Stimulated activated CD4-positive, alpha-beta T cell treated with anti-CD3 and anti-CD28 coated beads, TNF-alpha, amount 100 ng/mL, for 1 hour (primary cell): Measurements from ENCODE around the gene FOXN1.
A peak's percentile ranks its signal among the peaks of the same experiment; 100 is the strongest.
"Not testable (repeated sequence)": the region's sequence is repeated elsewhere in the genome, so short reads cannot be mapped to it uniquely, and the experiment has no call there.

ENCODE experiments used
- DNase-seq, 3 donors: peaks; one replicate each; pipeline ENCODE4 v3.0.0-alpha.2; 2020; ENCODE audit warnings: low read depth in 3 of 3, low spot score in 1 of 3

The FOXN1 gene

GRCh38 chr17:28573040-28573380, 66.9 kb downstream of the FOXN1 start:
- no peak for DNase-seq

DNA sequence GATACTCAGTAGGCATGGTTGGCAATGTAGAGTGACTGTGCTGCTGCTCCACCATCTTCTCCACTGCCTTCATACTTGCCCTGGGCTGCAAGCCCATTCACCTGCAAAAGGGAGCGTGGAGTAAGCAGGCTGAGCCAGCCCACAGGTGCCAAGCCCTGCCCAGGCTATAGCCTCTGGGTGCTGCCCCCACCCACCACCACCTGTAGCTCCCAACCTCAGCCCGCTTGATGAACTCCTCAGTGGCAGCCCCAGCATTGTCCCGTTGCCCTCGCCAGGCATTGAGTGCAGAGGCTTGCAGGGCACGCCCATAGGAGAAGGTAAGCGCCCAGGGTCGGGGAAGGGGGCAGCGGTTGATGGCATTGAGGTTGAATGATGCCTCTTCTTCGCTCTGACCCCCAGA, 67.4 kb downstream of the FOXN1 start:
- no peak for DNase-seq

- no peak for DNase-seq
These were observed 67.9 kb downstream of the FOXN1 start for GRCh38 chr17:28573966-28574480.

DNA sequence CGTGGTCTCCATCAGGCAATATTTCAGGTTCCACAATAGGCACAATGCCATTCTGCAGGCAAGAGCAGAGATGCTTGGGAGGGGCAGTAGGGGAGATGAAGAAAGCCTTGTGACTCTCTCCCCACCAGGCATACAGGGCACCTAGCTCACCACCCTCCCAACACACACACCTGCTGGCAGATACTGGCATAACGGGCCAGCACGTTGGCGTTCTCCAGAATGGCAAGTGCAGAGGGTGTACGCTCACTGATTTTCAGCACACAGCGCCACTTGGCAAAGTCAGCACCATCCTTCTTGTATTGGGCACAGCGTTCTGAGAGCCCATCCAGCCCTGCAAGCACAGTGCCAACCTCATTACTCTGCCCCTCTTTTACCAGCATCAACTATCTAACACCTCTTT, 68.4 kb downstream of the FOXN1 start:
- no peak for DNase-seq

- no peak for DNase-seq
These were observed 69.1 kb downstream of the FOXN1 start for GRCh38 chr17:28575126-28575795.

DNA sequence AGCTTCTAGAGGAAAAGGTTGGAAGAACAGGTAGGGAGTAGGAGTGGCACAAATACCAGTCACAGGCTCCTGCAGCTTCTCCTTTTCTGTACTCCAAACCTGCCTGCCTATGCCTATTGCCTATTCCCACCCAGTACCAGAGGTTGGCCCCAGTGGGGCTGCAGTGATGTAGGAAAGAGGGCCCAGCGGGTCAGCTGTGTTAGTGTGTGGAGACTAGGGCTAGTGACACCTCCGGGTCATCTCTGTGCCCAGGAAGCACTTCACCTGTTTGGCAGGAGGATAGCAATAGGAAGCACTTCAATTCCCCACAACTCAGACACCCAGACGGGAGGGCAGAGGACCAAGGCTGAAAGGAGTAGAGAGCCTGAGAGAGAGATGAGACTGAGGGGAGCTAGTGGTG, 69.9 kb downstream of the FOXN1 start:
- DNase-seq = not testable (repeated sequence)

DNA sequence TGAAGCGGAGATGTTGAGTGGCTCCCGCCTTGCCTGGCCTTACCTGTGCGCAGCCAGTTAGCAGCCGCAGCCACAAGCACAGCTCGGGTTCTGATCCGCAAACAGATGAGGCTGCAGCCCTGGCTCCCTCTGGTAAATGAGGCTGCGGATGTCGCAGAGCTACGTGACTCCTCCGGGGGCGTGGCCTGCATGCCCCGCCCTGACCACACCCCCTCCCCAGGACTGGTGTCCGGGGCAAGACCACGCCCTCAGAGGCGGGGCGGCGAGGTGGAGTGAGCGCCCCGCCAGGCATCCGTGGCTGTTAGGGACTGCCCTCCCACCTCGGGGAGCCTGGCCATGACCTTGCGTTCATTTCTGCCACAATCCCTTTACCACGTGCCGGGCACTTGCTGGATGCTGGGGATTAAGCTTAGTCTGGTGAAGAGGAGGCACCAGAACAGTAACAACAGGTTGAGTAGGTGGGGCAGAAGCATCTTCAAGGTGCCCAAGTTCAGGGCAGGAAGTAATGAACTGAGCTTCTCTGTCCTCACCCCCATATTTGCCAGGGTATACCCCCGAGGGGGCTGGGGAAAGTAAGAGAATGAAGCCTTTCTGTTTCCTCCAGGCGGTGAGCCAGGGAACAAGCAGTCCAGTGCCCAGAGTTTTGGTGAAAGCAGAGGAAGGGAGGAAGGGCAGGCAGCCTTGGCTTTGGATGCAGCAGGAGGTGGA, 70.8 kb downstream of the FOXN1 start, which contains the start of gene ALDOC:
ALDOC (minus strand) TSS at position 138 of the 708 bp plus-strand sequence. CDS start 1,363 bp downstream, outside the sequence.
- peak; percentile 94 to 99 (median 96) for DNase-seq

DNA sequence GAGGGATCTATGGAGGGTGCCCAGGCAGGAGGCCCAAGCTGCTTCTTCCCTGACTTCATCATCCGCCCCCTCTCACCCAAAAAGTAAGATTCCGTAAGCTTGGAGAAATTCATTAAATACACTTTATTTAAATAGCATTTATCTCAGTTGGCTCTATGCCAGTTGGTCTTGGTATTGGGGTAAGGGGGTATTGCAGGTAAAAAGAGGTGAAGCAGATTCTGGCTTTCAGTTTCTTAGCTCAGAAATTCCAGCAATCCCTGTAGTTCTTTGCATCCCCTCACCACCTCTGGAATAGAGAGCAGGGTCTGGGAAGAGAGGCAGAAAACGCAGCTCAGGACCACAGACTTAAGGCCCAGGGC, 71.3 kb downstream of the FOXN1 start:
- DNase-seq = no peak

DNA sequence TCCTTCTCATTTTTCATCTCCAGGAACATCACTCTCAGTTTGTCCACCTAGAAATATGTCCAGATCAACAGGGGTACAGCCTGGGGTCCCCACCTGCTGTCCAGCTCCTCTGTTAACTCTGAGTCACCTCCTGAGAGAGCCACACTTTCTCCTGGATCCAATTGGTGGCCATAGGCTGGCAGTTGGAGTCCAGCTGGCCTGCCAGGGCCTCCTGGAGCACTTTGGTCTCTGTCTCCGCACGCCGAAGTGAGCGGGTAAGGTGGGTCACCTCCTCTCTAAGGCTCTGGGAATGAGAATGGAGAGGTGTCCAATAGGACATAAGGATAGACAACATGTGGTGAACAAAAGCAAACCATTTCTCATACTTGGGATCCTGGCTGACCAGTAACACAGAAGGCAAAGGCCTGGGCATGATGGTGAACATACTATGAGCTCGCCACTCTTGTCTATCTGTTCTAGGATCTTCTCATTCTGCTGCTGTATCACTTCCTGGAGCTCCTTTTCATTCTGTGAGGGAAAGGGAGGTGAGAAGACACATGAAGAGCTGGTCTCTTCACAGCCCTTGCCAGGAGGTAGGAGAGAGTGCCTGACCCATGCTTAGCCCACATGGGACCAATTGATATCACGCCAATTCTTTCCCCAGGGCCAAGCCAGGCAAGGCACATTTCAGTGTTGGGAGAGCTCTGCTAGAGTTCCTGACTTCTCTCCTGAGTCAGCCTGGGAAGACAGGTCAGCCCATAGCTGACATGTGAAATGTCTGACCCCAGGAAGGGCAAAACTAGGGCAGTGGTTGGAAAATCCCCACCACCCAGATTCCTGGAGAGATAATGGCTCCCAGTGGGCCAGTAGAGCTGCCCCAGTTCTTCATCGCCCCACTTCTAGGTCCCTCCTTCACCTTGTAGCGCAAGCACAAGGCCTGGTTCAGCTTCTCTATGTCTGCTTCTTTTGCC, 72.4 kb downstream of the FOXN1 start:
- DNase-seq = no peak

- no peak for DNase-seq
These were observed 73.4 kb downstream of the FOXN1 start for GRCh38 chr17:28579526-28579925.

- no peak for DNase-seq
These were observed 74.8 kb downstream of the FOXN1 start for GRCh38 chr17:28580959-28581358.

DNA sequence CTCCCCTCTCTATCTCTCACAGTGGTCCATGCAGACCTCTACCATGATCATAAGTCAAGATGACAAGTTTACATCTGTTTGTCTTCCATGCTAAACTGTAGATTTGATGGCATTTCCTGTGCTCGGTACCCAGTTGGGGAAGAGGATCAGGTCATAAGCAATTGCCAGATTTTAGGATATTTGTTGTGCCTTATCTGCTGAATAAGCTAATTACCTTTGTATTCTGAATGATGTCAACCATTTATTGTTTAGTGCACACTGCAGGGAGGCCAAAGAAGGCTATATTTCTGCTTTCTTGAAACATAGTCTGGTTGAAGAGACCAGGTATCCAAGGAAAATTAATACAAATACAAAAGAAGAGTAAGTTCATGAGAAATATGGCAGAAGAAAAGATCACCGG, 76.4 kb downstream of the FOXN1 start:
- no peak for DNase-seq

DNA sequence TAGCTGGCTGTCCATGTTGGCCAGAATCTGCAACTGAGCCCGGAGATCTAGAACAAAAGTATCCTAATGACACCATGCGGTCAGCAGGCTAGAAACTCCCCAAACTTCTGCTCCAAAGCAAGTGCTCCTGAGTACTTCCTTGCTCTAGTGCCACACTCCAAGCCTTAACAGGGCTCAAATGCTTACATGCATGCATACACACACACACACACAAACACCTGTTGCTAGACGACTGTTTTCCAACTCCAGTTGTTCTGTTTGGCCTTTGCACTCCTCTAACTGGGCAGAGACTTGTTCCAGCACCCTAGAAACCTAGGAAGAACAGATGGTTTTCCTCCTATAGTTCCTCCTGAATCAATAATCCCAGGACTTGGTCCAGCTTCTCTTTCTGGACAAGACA, 78.3 kb downstream of the FOXN1 start:
- DNase-seq = no peak

- no peak for DNase-seq
These were observed 79.7 kb downstream of the FOXN1 start for GRCh38 chr17:28585851-28586250.
